RWPE2 (cell line): Measurements from ENCODE around the gene ATF3.

Source experiments
- ATAC-seq: fragments of 200-7000 bp; cut with Tn5 transposase; 3 replicates; pipeline ENCODE4 v1.9.1; 2021; ENCODE audit warnings: low read depth
- DNase-seq: peaks from one replicate; pipeline ENCODE4 v3.0.0-alpha.2; 2020; ENCODE audit warnings: low spot score
- H3K27ac ChIP-seq: fragments of 450-650 bp; 2 replicates; pipeline ENCODE4 v1.5.1; 2017; ENCODE audit warnings: mild to moderate bottlenecking; ENCODE audit not compliant: poor library complexity, severe bottlenecking
- H3K27me3 ChIP-seq: fragments of 250-450 bp; sonication (Bioruptor Pico); 2 replicates; pipeline ENCODE4 v1.5.1; 2021; ENCODE audit warnings: mild to moderate bottlenecking, moderate library complexity; ENCODE audit not compliant: insufficient read depth, poor library complexity, severe bottlenecking
- H3K36me3 ChIP-seq: fragments of 250-450 bp; sonication (Bioruptor Pico); 2 replicates; pipeline ENCODE4 v1.5.1; 2020; ENCODE audit warnings: low read depth, mild to moderate bottlenecking, moderate library complexity
- H3K4me1 ChIP-seq: fragments of 250-450 bp; sonication (Bioruptor Pico); 2 replicates; pipeline ENCODE4 v1.5.1; 2021; ENCODE audit warnings: mild to moderate bottlenecking, moderate library complexity; ENCODE audit not compliant: insufficient read depth, poor library complexity, severe bottlenecking
- H3K4me3 ChIP-seq: fragments of 250-450 bp; sonication (Bioruptor Pico); 2 replicates; pipeline ENCODE4 v1.5.1; 2021; ENCODE audit warnings: mild to moderate bottlenecking, moderate library complexity; ENCODE audit not compliant: severe bottlenecking
- H3K9me3 ChIP-seq: fragments of 250-450 bp; sonication (Bioruptor Pico); 2 replicates; pipeline ENCODE4 v1.5.1; 2021; ENCODE audit warnings: mild to moderate bottlenecking, moderate library complexity; ENCODE audit not compliant: severe bottlenecking
- TF ChIP-seq, protein P1 (sequence below): fragments of 450-650 bp; IDR thresholded peaks from one replicate; pipeline ENCODE4 v1.5.1; 2017; ENCODE audit warnings: mild to moderate bottlenecking, moderate library complexity; ENCODE audit not compliant: poor library complexity, severe bottlenecking

ATF3 gene

GRCh38 chr1:212645546-212646543, 37.3 kb downstream of the ATF3 start:
- TF ChIP-seq, protein P1, sequence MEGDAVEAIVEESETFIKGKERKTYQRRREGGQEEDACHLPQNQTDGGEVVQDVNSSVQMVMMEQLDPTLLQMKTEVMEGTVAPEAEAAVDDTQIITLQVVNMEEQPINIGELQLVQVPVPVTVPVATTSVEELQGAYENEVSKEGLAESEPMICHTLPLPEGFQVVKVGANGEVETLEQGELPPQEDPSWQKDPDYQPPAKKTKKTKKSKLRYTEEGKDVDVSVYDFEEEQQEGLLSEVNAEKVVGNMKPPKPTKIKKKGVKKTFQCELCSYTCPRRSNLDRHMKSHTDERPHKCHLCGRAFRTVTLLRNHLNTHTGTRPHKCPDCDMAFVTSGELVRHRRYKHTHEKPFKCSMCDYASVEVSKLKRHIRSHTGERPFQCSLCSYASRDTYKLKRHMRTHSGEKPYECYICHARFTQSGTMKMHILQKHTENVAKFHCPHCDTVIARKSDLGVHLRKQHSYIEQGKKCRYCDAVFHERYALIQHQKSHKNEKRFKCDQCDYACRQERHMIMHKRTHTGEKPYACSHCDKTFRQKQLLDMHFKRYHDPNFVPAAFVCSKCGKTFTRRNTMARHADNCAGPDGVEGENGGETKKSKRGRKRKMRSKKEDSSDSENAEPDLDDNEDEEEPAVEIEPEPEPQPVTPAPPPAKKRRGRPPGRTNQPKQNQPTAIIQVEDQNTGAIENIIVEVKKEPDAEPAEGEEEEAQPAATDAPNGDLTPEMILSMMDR, result no peak
- Histone ChIP-seq H3K4me1 (no peaks in the 10 kb centered on the region), H3K36me3 (no peaks in the 10 kb centered on the region), H3K9me3 (no peaks in the 10 kb centered on the region), H3K27ac (no peak overlapping the region), H3K4me3 (no peak overlapping the region), H3K27me3 (no peaks in the 10 kb centered on the region)
- no peak for ATAC-seq
- DNase-seq, result no peak

DNA sequence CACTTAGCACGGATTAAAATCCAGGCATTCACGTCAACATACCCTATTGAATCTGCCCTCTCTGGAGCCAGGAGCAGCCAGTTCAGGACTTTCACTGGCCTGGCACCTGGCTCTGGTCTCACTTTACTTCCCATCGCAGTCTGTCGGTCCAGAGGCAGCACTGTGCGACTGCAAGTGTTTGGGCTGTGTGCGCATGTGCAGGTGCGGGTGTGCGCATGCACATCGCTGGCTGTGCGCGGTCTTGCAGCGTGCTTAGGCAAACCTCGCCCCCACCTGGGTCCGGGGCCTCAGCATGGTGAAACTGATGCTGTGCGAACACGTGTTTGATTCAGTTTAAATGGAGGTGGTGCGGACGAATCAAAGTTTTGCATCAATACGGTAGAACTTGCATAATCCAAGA, 38.0 kb downstream of the ATF3 start:
- Histone ChIP-seq H3K27me3 (no peaks in the 10 kb centered on the region), H3K27ac (no peak overlapping the region), H3K36me3 (no peaks in the 10 kb centered on the region), H3K4me3 (no peak overlapping the region), H3K4me1 (no peaks in the 10 kb centered on the region), H3K9me3 (no peaks in the 10 kb centered on the region)
- DNase-seq (no peak), ATAC-seq (no peak)
- TF ChIP-seq, protein P1, result no peak

- Histone ChIP-seq H3K36me3 (no peaks in the 10 kb centered on the region), H3K4me1 (no peaks in the 10 kb centered on the region), H3K4me3 (no peak overlapping the region), H3K9me3 (no peaks in the 10 kb centered on the region), H3K27me3 (no peaks in the 10 kb centered on the region), H3K27ac (no peak overlapping the region)
- ATAC-seq, result no peak
- TF ChIP-seq, protein P1, result no peak
- DNase-seq, result no peak
Observed at GRCh38 chr1:212647004-212647403, 38.4 kb downstream of the ATF3 start.

- DNase-seq (no peak), ATAC-seq (no peak)
- no peaks in the 10 kb centered on the region for H3K36me3 ChIP-seq
- no peak overlapping the region for H3K27ac ChIP-seq
- H3K4me3 ChIP-seq, result no peak overlapping the region
- no peaks in the 10 kb centered on the region for H3K9me3 ChIP-seq
- H3K4me1 ChIP-seq, result no peaks in the 10 kb centered on the region
- TF ChIP-seq, protein P1, result no peak
- H3K27me3 ChIP-seq, result no peaks in the 10 kb centered on the region
Observed at GRCh38 chr1:212648431-212648830, 39.9 kb downstream of the ATF3 start.

- no peak for DNase-seq
- Histone ChIP-seq H3K4me3 (no peak overlapping the region), H3K4me1 (no peaks in the 10 kb centered on the region), H3K36me3 (no peaks in the 10 kb centered on the region), H3K27me3 (no peaks in the 10 kb centered on the region), H3K9me3 (no peaks in the 10 kb centered on the region), H3K27ac (no peak overlapping the region)
- no peak for ATAC-seq
- TF ChIP-seq, protein P1, result no peak
Observed at GRCh38 chr1:212649020-212649419, 40.5 kb downstream of the ATF3 start.
